Uterus (tissue), 4 donors: Measurements from ENCODE around the gene LRRC74A. TPM values are rescaled to one million over a fixed set of nuclear protein-coding genes. Genes with fewer than 3 reads are reported as not detected.
"Not testable (repeated sequence)": the region's sequence is repeated elsewhere in the genome, so short reads cannot be mapped to it uniquely, and the experiment has no call there.

Experiments used
- DNase-seq, 2 donors: peaks; one replicate each; pipeline ENCODE4 v3.0.0-alpha.2; 2019 to 2020
- H3K27ac ChIP-seq, 2 donors: fragments of 200-600 bp; sonication (generic); 1 replicate in 1 of 2; 2 replicates in 1 of 2; pipeline ENCODE4 v1.5.1; 2016 to 2018
- H3K27me3 ChIP-seq, 2 donors: fragments of 200-600 bp; sonication (generic); one replicate each; pipeline ENCODE4 v1.5.1; 2018 to 2019; ENCODE audit warnings: control low read depth in 1 of 2
- H3K36me3 ChIP-seq, 2 donors: fragments of 200-600 bp; sonication (generic); one replicate each; pipeline ENCODE4 v1.5.1; 2019; ENCODE audit warnings: control low read depth in 1 of 2
- H3K4me1 ChIP-seq, 2 donors: fragments of 200-600 bp; sonication (generic); one replicate each; pipeline ENCODE4 v1.5.1; 2018 to 2019; ENCODE audit warnings: control low read depth in 1 of 2
- H3K4me3 ChIP-seq, 2 donors: fragments of 200-600 bp; sonication (generic); 1 replicate in 1 of 2; 2 replicates in 1 of 2; pipeline ENCODE4 v1.5.1; 2018 to 2019; ENCODE audit warnings: mild to moderate bottlenecking in 1 of 2
- H3K9me3 ChIP-seq, 2 donors: fragments of 200-600 bp; sonication (generic); one replicate each; pipeline ENCODE4 v1.5.1; 2019; ENCODE audit warnings: control low read depth in 1 of 2
- CTCF ChIP-seq, 4 experiments: fragments of 200-600 bp in 2 of 4; fragments of 450-650 bp in 2 of 4; sonication (generic) in 2 of 4; IDR thresholded peaks; one replicate each; pipeline ENCODE4 v1.5.1; 2016 to 2019; ENCODE audit warnings: antibody characterized with exemption in 4 of 4, mild to moderate bottlenecking in 2 of 4, moderate library complexity in 1 of 4
- POLR2A ChIP-seq, 2 donors: fragments of 450-650 bp; IDR thresholded peaks; one replicate each; pipeline ENCODE4 v1.6.1; 2016; ENCODE audit warnings: antibody characterized with exemption in 2 of 2, mild to moderate bottlenecking in 1 of 2, moderate library complexity in 1 of 2
- intact Hi-C: fragments of 100-400 bp; cut with DNase I; formaldehyde crosslinking; loops from one replicate; pipeline ENCODE4 v1.15.1; 2023; ENCODE audit warnings: low total_unique reads
- total RNA-seq, 4 donors: library from RNA; depleted of rRNA in 3 of 4; stranded (reverse); fragments of >200 nt in 3 of 4; gene quantifications; one replicate each; pipeline versions ENCODE4 v1.1.0 to v1.2.4, GENCODE V29; 2014 to 2023
- donor health status: DM: yes; HTN: yes; CAD: no.

Gene LRRC74A
- total RNA-seq, 4 donors from 2014 or later, result not detected

GRCh38 chr14:76891391-76891790 lies 65.2 kb downstream of the LRRC74A start:
- no peak overlapping the region for H3K27ac ChIP-seq
- TF ChIP-seq CTCF (IDR thresholded peaks at IDR 0.05) (no peak), POLR2A (IDR thresholded peaks at IDR 0.05) (no peak)
- H3K4me3 ChIP-seq, result no peak overlapping the region
- DNase-seq, result no peak
- no peaks in the 10 kb centered on the region for H3K27me3 ChIP-seq
- no peaks in the 10 kb centered on the region for H3K36me3 ChIP-seq
- peaks cover 0 to 5% of the 10 kb centered on the region in 2 donors for H3K9me3 ChIP-seq
- intact Hi-C loops, result no loop called here
- no peaks in the 10 kb centered on the region for H3K4me1 ChIP-seq

GRCh38 chr14:76894308-76894707 lies 68.1 kb downstream of the LRRC74A start:
- TF ChIP-seq CTCF (IDR thresholded peaks at IDR 0.05) (no peak), POLR2A (IDR thresholded peaks at IDR 0.05) (no peak)
- H3K9me3 ChIP-seq, result peaks cover 0 to 5% of the 10 kb centered on the region in 2 donors
- no peak overlapping the region for H3K4me3 ChIP-seq
- H3K27ac ChIP-seq, result no peak overlapping the region
- intact Hi-C loops, result no loop called here
- H3K4me1 ChIP-seq, result no peaks in the 10 kb centered on the region
- H3K27me3 ChIP-seq, result no peaks in the 10 kb centered on the region
- DNase-seq, result no peak
- no peaks in the 10 kb centered on the region for H3K36me3 ChIP-seq

GRCh38 chr14:76898006-76898405 lies 71.8 kb downstream of the LRRC74A start:
- H3K36me3 ChIP-seq, intact Hi-C loops, H3K27me3 ChIP-seq, H3K4me3 ChIP-seq, DNase-seq, H3K27ac ChIP-seq, H3K4me1 ChIP-seq, H3K9me3 ChIP-seq: not testable (repeated sequence)

GRCh38 chr14:76900682-76901081 lies 74.5 kb downstream of the LRRC74A start:
- Histone ChIP-seq H3K27me3 (no peaks in the 10 kb centered on the region), H3K27ac (peak overlapping the region; percentile 40 to 54), H3K4me3 (no peak overlapping the region), H3K4me1 (peaks cover 0 to 16% of the 10 kb centered on the region in 2 donors), H3K9me3 (no peaks in the 10 kb centered on the region), H3K36me3 (no peaks in the 10 kb centered on the region)
- intact Hi-C loops, result no loop called here
- DNase-seq, result no peak
- TF ChIP-seq POLR2A (IDR thresholded peaks at IDR 0.05) (no peak), CTCF (IDR thresholded peaks at IDR 0.05) (no peak)

DNA sequence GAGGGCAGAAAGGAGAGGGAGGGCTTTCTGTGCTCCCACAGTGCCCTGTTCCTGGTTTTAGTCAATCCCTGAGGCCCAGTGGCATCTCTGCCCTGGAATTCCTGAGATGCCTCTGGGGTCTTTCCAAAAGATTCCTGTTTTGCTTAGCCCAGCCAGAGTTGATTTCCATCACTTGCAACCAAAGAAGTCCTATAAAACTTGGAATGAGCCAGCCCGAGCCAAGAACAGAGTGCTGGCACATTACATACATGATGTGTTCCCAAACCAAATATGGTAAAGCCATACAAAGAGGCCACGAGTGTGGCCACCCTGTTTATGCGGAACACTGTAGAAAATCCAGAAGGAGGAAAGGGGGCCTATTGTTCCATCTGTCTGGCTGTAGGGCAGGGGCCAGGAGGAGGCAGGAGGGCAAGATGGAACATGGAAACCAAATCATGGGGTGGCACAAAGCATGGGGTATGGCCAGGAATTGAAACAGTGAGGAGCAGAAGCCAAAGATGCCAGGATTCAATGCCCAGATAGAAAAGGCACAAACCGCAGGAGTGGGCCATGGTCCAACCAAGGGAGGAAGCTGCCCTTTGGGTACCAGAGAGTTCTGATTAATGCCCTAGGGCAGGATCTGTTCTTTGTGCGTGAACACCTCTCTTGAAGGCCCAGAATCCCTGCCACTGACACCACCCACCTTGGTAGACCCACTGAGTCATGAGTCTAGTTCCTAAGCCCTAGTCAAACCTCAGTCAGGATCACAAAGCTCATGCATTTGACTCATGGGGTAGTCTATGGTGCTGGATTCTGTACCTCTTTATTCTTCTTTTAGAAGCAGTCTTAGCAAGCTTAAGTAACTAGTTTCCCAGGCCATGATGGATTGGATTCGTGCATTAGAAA lies 75.2 kb downstream of the LRRC74A start:
- H3K9me3 ChIP-seq, result no peaks in the 10 kb centered on the region
- TF ChIP-seq POLR2A (IDR thresholded peaks at IDR 0.05) (no peak), CTCF (IDR thresholded peaks at IDR 0.05) (no peak)
- H3K4me3 ChIP-seq, result no peak overlapping the region
- H3K27me3 ChIP-seq, result no peaks in the 10 kb centered on the region
- intact Hi-C loops, result no loop called here
- H3K36me3 ChIP-seq, result no peaks in the 10 kb centered on the region
- no peak for DNase-seq
- H3K27ac ChIP-seq, result peak overlapping the region; percentile 49 to 54
- peaks cover 0 to 16% of the 10 kb centered on the region in 2 donors for H3K4me1 ChIP-seq
